GM12801 (cell line): Measurements from ENCODE around the gene SEC11A.

Experiments
- TF ChIP-seq, protein P1 (sequence below): IDR thresholded peaks from one replicate; pipeline ENCODE4 v1.5.1; 2011; ENCODE audit warnings: control low read depth; ENCODE audit not compliant: insufficient read length; ENCODE audit errors: extremely low read depth

SEC11A gene

GRCh38 chr15:84625123-84625522, 90.8 kb downstream of the SEC11A start:
- TF ChIP-seq, protein P1, sequence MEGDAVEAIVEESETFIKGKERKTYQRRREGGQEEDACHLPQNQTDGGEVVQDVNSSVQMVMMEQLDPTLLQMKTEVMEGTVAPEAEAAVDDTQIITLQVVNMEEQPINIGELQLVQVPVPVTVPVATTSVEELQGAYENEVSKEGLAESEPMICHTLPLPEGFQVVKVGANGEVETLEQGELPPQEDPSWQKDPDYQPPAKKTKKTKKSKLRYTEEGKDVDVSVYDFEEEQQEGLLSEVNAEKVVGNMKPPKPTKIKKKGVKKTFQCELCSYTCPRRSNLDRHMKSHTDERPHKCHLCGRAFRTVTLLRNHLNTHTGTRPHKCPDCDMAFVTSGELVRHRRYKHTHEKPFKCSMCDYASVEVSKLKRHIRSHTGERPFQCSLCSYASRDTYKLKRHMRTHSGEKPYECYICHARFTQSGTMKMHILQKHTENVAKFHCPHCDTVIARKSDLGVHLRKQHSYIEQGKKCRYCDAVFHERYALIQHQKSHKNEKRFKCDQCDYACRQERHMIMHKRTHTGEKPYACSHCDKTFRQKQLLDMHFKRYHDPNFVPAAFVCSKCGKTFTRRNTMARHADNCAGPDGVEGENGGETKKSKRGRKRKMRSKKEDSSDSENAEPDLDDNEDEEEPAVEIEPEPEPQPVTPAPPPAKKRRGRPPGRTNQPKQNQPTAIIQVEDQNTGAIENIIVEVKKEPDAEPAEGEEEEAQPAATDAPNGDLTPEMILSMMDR: no peak

DNA sequence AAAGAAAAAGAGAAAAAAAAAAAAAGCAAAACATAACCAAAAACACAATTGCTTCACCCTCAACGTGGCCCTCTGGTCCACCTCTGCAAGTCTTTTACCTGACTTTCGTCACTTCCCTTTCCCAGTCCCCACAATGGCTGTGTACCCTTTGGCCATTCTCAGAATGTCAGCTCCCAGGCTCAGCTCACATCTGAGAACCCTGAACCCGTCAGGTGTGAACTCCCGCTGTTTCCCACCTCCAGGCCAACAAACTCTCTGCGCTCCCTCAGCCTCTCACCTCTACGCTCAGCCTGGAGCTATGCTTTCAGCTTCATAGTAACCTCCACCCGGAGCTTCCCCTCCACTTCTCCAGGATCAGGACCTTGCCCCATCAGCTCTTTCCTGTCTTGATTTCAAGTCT, 91.6 kb downstream of the SEC11A start:
- TF ChIP-seq, protein P1: no peak

DNA sequence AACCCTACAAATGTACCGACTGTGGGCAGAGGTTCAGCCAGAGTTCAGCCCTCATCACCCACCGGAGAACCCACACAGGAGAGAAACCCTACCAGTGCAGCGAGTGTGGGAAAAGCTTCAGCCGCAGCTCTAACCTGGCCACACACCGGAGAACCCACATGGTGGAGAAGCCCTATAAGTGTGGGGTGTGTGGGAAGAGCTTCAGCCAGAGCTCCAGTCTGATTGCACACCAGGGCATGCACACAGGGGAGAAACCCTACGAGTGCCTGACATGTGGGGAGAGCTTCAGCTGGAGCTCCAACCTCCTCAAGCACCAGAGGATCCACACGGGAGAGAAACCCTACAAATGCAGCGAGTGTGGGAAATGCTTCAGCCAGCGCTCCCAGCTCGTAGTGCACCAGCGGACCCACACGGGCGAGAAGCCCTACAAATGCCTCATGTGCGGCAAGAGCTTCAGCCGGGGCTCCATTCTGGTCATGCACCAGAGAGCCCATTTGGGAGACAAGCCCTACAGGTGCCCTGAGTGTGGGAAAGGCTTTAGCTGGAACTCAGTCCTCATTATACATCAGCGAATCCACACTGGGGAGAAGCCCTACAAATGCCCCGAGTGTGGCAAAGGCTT, 94.5 kb downstream of the SEC11A start:
- TF ChIP-seq, protein P1: no peak

GRCh38 chr15:84620626-84621025, 95.3 kb downstream of the SEC11A start:
- TF ChIP-seq, protein P1: no peak
